ENCODE data around the gene RHBDF2.
"Not testable (repeated sequence)": the region's sequence is repeated elsewhere in the genome, so short reads cannot be mapped to it uniquely, and the experiment has no call there.

The RHBDF2 gene

GRCh38 chr17:76511668-76512365, 10.6 kb upstream of the RHBDF2 start:
- TF ChIP-seq, protein P1, sequence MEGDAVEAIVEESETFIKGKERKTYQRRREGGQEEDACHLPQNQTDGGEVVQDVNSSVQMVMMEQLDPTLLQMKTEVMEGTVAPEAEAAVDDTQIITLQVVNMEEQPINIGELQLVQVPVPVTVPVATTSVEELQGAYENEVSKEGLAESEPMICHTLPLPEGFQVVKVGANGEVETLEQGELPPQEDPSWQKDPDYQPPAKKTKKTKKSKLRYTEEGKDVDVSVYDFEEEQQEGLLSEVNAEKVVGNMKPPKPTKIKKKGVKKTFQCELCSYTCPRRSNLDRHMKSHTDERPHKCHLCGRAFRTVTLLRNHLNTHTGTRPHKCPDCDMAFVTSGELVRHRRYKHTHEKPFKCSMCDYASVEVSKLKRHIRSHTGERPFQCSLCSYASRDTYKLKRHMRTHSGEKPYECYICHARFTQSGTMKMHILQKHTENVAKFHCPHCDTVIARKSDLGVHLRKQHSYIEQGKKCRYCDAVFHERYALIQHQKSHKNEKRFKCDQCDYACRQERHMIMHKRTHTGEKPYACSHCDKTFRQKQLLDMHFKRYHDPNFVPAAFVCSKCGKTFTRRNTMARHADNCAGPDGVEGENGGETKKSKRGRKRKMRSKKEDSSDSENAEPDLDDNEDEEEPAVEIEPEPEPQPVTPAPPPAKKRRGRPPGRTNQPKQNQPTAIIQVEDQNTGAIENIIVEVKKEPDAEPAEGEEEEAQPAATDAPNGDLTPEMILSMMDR (conservative IDR thresholded peaks at IDR 0.05; ENCODE audit: low read length) = no peak

DNA sequence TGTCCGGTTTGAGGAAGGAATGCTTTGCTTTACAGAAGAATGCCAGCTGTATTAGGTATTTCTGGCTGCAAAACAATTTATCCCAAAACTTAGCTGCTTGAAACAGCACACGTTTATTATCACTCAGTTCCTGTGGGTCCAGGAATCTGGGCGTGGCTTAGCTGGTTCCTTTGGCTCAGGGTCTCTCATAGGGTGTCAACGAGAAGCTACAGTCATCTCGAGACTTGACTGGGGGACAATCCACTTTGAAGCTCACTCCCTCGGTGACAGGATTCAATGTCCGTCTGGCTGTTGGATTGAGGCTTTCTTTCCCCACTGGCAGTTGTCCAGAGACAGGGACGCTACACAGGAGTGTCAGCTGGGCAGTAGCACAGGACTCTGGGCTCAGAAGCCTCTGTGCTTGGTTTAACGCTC, 9.6 kb upstream of the RHBDF2 start:
- peak; percentile 67 for DNase-seq (ENCODE audit: low read depth)
- no peak overlapping the region for H3K4me3 ChIP-seq (ENCODE audit: low read length)
- TF ChIP-seq, protein P1 (conservative IDR thresholded peaks at IDR 0.05; ENCODE audit: low read length) = no peak

More at GRCh38 chr17:76511668-76512365, 10.6 kb upstream of the RHBDF2 start:
- DNase-seq (ENCODE audit: low read depth) = peak; percentile 40
- no peak overlapping the region for H3K4me3 ChIP-seq (ENCODE audit: low read length)

- not testable (repeated sequence) for DNase-seq (ENCODE audit: low read depth); H3K4me3 ChIP-seq (ENCODE audit: low read length)
Observed at GRCh38 chr17:76508472-76509063, 7.3 kb upstream of the RHBDF2 start.

- DNase-seq (ENCODE audit: low read depth) = peak; percentile 48
- H3K4me3 ChIP-seq (ENCODE audit: low read length) = no peak overlapping the region
- TF ChIP-seq, protein P1 (conservative IDR thresholded peaks at IDR 0.05; ENCODE audit: low read length) = peak; percentile 82
Observed at GRCh38 chr17:76506408-76507345, 5.5 kb upstream of the RHBDF2 start.

DNA sequence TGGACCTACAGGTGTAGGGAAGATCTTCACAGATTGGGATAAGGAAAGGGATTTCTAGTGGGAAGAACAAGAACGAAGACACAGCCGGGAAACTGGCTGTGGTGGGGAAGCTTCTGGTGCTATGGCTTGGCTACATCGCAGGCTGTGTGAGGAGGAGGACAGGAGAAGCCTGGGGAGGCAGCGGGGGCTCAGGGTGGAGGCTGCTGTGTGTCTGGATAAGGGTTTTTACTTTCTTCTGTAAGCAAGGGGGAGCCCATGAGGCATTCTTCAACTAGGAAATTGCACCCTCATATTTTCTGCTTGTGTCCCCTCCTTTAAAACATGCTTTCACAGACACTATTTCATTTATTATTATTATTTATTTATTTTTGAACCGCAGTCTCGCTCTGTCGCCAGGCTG, 2.9 kb upstream of the RHBDF2 start:
- TF ChIP-seq, protein P1 (conservative IDR thresholded peaks at IDR 0.05; ENCODE audit: low read length) = no peak
- no peak for DNase-seq (ENCODE audit: low read depth)
- no peak overlapping the region for H3K4me3 ChIP-seq (ENCODE audit: low read length)

- no peak overlapping the region for H3K4me3 ChIP-seq (ENCODE audit: low read length)
- no peak for DNase-seq (ENCODE audit: low read depth)
- TF ChIP-seq, protein P1 (conservative IDR thresholded peaks at IDR 0.05; ENCODE audit: low read length) = no peak
Observed at GRCh38 chr17:76502341-76503211, 1.4 kb upstream of the RHBDF2 start.
